ENCODE measurements around the gene IFITM5. TPM values are rescaled to one million over a fixed set of nuclear protein-coding genes. Genes with fewer than 3 reads are reported as not detected.
"Not testable (repeated sequence)": the region's sequence is repeated elsewhere in the genome, so short reads cannot be mapped to it uniquely, and the experiment has no call there.

Gene IFITM5
- total RNA-seq, 1 donor from 2014 or later: not detected

- H3K4me1 Mint-ChIP-seq (ENCODE audit: low read depth): peaks cover 41% of the 10 kb centered on the region
- H3K27me3 Mint-ChIP-seq (ENCODE audit: insufficient read depth); DNase-seq (ENCODE audit: low spot score); H3K9me3 Mint-ChIP-seq; H3K36me3 Mint-ChIP-seq (ENCODE audit: low read depth); H3K27ac Mint-ChIP-seq; H3K4me3 Mint-ChIP-seq; intact Hi-C loops (cut with micrococcal nuclease): not testable (repeated sequence)
Measured at GRCh38 chr11:324593-325517, 25.5 kb upstream of the IFITM5 start.

- Mint-ChIP-seq H3K27me3 (ENCODE audit: insufficient read depth) (no peaks in the 10 kb centered on the region), H3K4me3 (no peak overlapping the region), H3K9me3 (no peaks in the 10 kb centered on the region), H3K27ac (no peak overlapping the region), H3K4me1 (ENCODE audit: low read depth) (peaks cover 37% of the 10 kb centered on the region), H3K36me3 (ENCODE audit: low read depth) (peaks cover 4% of the 10 kb centered on the region)
- no peak for DNase-seq (ENCODE audit: low spot score)
- intact Hi-C loops (cut with micrococcal nuclease): no loop called here
Measured at GRCh38 chr11:324156-324555, 24.8 kb upstream of the IFITM5 start.

GRCh38 chr11:319888-320273 is 20.6 kb upstream of the IFITM5 start:
- peaks cover 23% of the 10 kb centered on the region for H3K36me3 Mint-ChIP-seq (ENCODE audit: low read depth)
- H3K4me1 Mint-ChIP-seq (ENCODE audit: low read depth): peaks cover 28% of the 10 kb centered on the region
- not testable (repeated sequence) for H3K27me3 Mint-ChIP-seq (ENCODE audit: insufficient read depth); DNase-seq (ENCODE audit: low spot score); H3K9me3 Mint-ChIP-seq
- peak overlapping the region; percentile 86 for H3K27ac Mint-ChIP-seq
- intact Hi-C loops (cut with micrococcal nuclease): loop anchor here (1.0 kb wide), 1 partner anchor 13 kb away; the partner anchor contains the start of gene IFITM2
- H3K4me3 Mint-ChIP-seq: peak overlapping the region; percentile 75

- Mint-ChIP-seq H3K36me3 (ENCODE audit: low read depth) (peaks cover 24% of the 10 kb centered on the region), H3K4me3 (peak overlapping the region; percentile 75), H3K4me1 (ENCODE audit: low read depth) (peaks cover 28% of the 10 kb centered on the region), H3K27ac (peak overlapping the region; percentile 86)
- H3K27me3 Mint-ChIP-seq (ENCODE audit: insufficient read depth); intact Hi-C loops (cut with micrococcal nuclease); H3K9me3 Mint-ChIP-seq; DNase-seq (ENCODE audit: low spot score): not testable (repeated sequence)
Measured at GRCh38 chr11:319121-319887, 20.0 kb upstream of the IFITM5 start.

GRCh38 chr11:318405-319120 is 19.2 kb upstream of the IFITM5 start:
- DNase-seq (ENCODE audit: low spot score); intact Hi-C loops (cut with micrococcal nuclease); H3K27ac Mint-ChIP-seq; H3K27me3 Mint-ChIP-seq (ENCODE audit: insufficient read depth); H3K9me3 Mint-ChIP-seq; H3K4me3 Mint-ChIP-seq: not testable (repeated sequence)
- Mint-ChIP-seq H3K36me3 (ENCODE audit: low read depth) (peaks cover 24% of the 10 kb centered on the region), H3K4me1 (ENCODE audit: low read depth) (peaks cover 28% of the 10 kb centered on the region)

GRCh38 chr11:317668-318404 is 18.5 kb upstream of the IFITM5 start:
- H3K27me3 Mint-ChIP-seq (ENCODE audit: insufficient read depth); DNase-seq (ENCODE audit: low spot score); intact Hi-C loops (cut with micrococcal nuclease); H3K9me3 Mint-ChIP-seq: not testable (repeated sequence)
- Mint-ChIP-seq H3K4me1 (ENCODE audit: low read depth) (peaks cover 36% of the 10 kb centered on the region), H3K36me3 (ENCODE audit: low read depth) (peaks cover 24% of the 10 kb centered on the region), H3K27ac (peak overlapping the region; percentile 92), H3K4me3 (peak overlapping the region; percentile 86)

GRCh38 chr11:316891-317301 is 17.6 kb upstream of the IFITM5 start:
- Mint-ChIP-seq H3K36me3 (ENCODE audit: low read depth) (peaks cover 24% of the 10 kb centered on the region), H3K9me3 (no peaks in the 10 kb centered on the region), H3K4me1 (ENCODE audit: low read depth) (peaks cover 43% of the 10 kb centered on the region), H3K27ac (peak overlapping the region; percentile 92), H3K4me3 (peak overlapping the region; percentile 86), H3K27me3 (ENCODE audit: insufficient read depth) (no peaks in the 10 kb centered on the region)
- intact Hi-C loops (cut with micrococcal nuclease): no loop called here
- no peak for DNase-seq (ENCODE audit: low spot score)

GRCh38 chr11:316031-316701 is 16.8 kb upstream of the IFITM5 start:
- peak; percentile 50 for DNase-seq (ENCODE audit: low spot score)
- H3K36me3 Mint-ChIP-seq (ENCODE audit: low read depth): peaks cover 24% of the 10 kb centered on the region
- no peaks in the 10 kb centered on the region for H3K9me3 Mint-ChIP-seq
- H3K4me1 Mint-ChIP-seq (ENCODE audit: low read depth): peaks cover 48% of the 10 kb centered on the region
- H3K4me3 Mint-ChIP-seq: peak overlapping the region; percentile 86
- peak overlapping the region; percentile 92 for H3K27ac Mint-ChIP-seq
- no peaks in the 10 kb centered on the region for H3K27me3 Mint-ChIP-seq (ENCODE audit: insufficient read depth)
- intact Hi-C loops (cut with micrococcal nuclease): no loop called here

GRCh38 chr11:315516-315994 is 16.2 kb upstream of the IFITM5 start:
- H3K27me3 Mint-ChIP-seq (ENCODE audit: insufficient read depth): no peaks in the 10 kb centered on the region
- intact Hi-C loops (cut with micrococcal nuclease): no loop called here
- H3K9me3 Mint-ChIP-seq: no peaks in the 10 kb centered on the region
- peak overlapping the region; percentile 93 for H3K4me3 Mint-ChIP-seq
- H3K36me3 Mint-ChIP-seq (ENCODE audit: low read depth): peaks cover 24% of the 10 kb centered on the region
- H3K4me1 Mint-ChIP-seq (ENCODE audit: low read depth): peaks cover 46% of the 10 kb centered on the region
- H3K27ac Mint-ChIP-seq: peak overlapping the region; percentile 96
- no peak for DNase-seq (ENCODE audit: low spot score)

- H3K9me3 Mint-ChIP-seq: no peaks in the 10 kb centered on the region
- peak overlapping the region; percentile 96 for H3K27ac Mint-ChIP-seq
- peaks cover 20% of the 10 kb centered on the region for H3K36me3 Mint-ChIP-seq (ENCODE audit: low read depth)
- H3K27me3 Mint-ChIP-seq (ENCODE audit: insufficient read depth): no peaks in the 10 kb centered on the region
- H3K4me3 Mint-ChIP-seq: peak overlapping the region; percentile 93
- H3K4me1 Mint-ChIP-seq (ENCODE audit: low read depth): peaks cover 41% of the 10 kb centered on the region
- intact Hi-C loops (cut with micrococcal nuclease): no loop called here
- DNase-seq (ENCODE audit: low spot score): no peak
Measured at GRCh38 chr11:315051-315481, 15.7 kb upstream of the IFITM5 start.

- Mint-ChIP-seq H3K27ac (peak overlapping the region; percentile 96), H3K4me3 (peak overlapping the region; percentile 93), H3K36me3 (ENCODE audit: low read depth) (peaks cover 22% of the 10 kb centered on the region), H3K4me1 (ENCODE audit: low read depth) (peaks cover 39% of the 10 kb centered on the region)
- intact Hi-C loops (cut with micrococcal nuclease): loop anchor here (5.0 kb wide), 1 partner anchor 103 kb away; no protein-coding TSS in a partner anchor
- H3K27me3 Mint-ChIP-seq (ENCODE audit: insufficient read depth); H3K9me3 Mint-ChIP-seq; DNase-seq (ENCODE audit: low spot score): not testable (repeated sequence)
Measured at GRCh38 chr11:314554-314875, 15.2 kb upstream of the IFITM5 start.

Measured in activated T-helper 1 cell treated with anti-CD3 and anti-CD28 coated beads, Interleukin-12 subunit alpha, Interleukin-12 subunit beta, Interleukin-2, Interleukin-4 antibody, amounts not matched to agents 30 ng/mL and 10 ng/mL and 1 ng/mL, durations not matched to agents 14 hours and 24 hours and 36 hours (primary cell).